Astrocyte of the cerebellum (primary cell): Measurements from ENCODE around the gene AGAP1.
A peak's percentile ranks its signal among the peaks of the same experiment; 100 is the strongest.

Experiments
- DNase-seq: peaks from one replicate; pipeline ENCODE4 v3.0.0-alpha.2; 2011; ENCODE audit warnings: low read depth
- H3K4me3 ChIP-seq: 2 replicates; pipeline ENCODE4 v1.5.1; 2011; ENCODE audit warnings: mild to moderate bottlenecking, low read depth, low read length, moderate library complexity
- CTCF ChIP-seq: IDR thresholded peaks from 2 replicates; pipeline ENCODE4 v1.5.1; 2012; ENCODE audit warnings: low read length, low read depth, moderate library complexity, mild to moderate bottlenecking; ENCODE audit errors: missing control alignments
- in situ Hi-C: cut with HindIII; loops from 2 replicates; pipeline ENCODE4 v1.10.0; 2017; ENCODE audit warnings: low sequenced_read_pairs

The AGAP1 gene

GRCh38 chr2:235616885-235617284 is 123.0 kb downstream of the AGAP1 start:
- no peak for DNase-seq
- H3K4me3 ChIP-seq, result no peak overlapping the region
- in situ Hi-C loops, result loop anchor here (5.0 kb wide), 1 partner anchor 50 kb away; no protein-coding TSS in a partner anchor
- no peak for TF ChIP-seq CTCF

- in situ Hi-C loops, result loop anchor here (5.0 kb wide), 1 partner anchor 49 kb away; no protein-coding TSS in a partner anchor
- no peak overlapping the region for H3K4me3 ChIP-seq
- DNase-seq, result peak; percentile 45
- no peak for TF ChIP-seq CTCF
Measured at GRCh38 chr2:235618039-235618438, 124.2 kb downstream of the AGAP1 start.

DNA sequence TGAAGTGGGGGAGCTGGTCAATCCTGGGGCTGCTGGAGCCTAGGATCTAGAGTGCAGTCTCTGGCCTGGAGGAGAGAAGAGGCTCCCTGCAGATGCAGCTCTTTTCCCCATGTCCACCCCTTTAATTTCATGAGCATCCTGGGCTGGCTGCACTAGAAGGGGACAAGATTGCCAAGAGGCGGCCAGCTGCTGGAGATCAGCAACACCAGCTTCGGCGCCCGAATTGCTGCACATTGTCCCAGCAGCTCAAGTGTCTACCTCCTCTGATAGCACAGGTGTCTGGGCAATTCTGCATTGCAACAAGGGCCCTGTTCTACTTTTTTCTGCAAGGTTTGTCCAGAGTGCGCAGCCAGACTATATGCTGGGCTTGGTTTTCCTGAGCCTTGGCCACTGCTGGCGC is 125.7 kb downstream of the AGAP1 start:
- no peak overlapping the region for H3K4me3 ChIP-seq
- in situ Hi-C loops, result loop anchor here (5.0 kb wide), 1 partner anchor 48 kb away; no protein-coding TSS in a partner anchor
- no peak for DNase-seq
- TF ChIP-seq CTCF, result no peak

DNA sequence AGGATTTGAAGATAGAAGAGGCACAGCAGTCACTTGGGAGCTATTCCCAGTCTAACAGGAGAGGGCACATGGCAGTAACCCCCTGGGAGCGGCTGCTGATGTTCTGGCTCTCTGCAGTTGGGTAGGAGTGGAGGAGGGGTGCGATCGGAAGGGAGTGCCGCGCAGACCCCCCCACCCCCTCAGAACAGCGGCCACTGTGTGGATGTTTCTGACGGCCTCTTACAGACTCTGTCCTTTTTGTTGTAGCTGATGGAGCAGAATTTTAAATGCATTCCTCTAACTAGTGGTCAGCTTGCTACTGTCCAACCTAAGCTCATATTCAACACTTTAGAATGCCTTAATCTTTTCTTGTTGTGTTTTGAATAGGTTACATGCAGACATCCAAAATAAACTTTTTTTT is 127.9 kb downstream of the AGAP1 start:
- in situ Hi-C loops, result no loop called here
- TF ChIP-seq CTCF, result no peak
- no peak for DNase-seq
- no peak overlapping the region for H3K4me3 ChIP-seq

GRCh38 chr2:235623111-235623510 is 129.3 kb downstream of the AGAP1 start:
- in situ Hi-C loops, result no loop called here
- no peak for DNase-seq
- no peak overlapping the region for H3K4me3 ChIP-seq
- no peak for TF ChIP-seq CTCF

GRCh38 chr2:235623752-235624151 is 129.9 kb downstream of the AGAP1 start:
- TF ChIP-seq CTCF, result no peak
- in situ Hi-C loops, result no loop called here
- no peak for DNase-seq

GRCh38 chr2:235626658-235627057 is 132.8 kb downstream of the AGAP1 start:
- no peak for TF ChIP-seq CTCF
- in situ Hi-C loops, result no loop called here
- DNase-seq, result no peak
- H3K4me3 ChIP-seq, result no peak overlapping the region

More at GRCh38 chr2:235623752-235624151, 129.9 kb downstream of the AGAP1 start:
- no peak overlapping the region for H3K4me3 ChIP-seq
